CD4-positive, alpha-beta memory T cell (primary cell): Measurements from ENCODE around the gene DNAJC5. TPM values are rescaled to one million over a fixed set of nuclear protein-coding genes. Genes with fewer than 3 reads are reported as not detected.
A peak's percentile ranks its signal among the peaks of the same experiment; 100 is the strongest.

Experiments used
- CTCF ChIA-PET: fragments of 350-600 bp; sonication (Branson Sonifier 250); formaldehyde crosslinking; loops from one replicate; lab custom pipeline; 2021; ENCODE audit warnings: inconsistent platforms; ENCODE audit not compliant: partially characterized antibody; lab: Charles Lee
- POLR2A ChIA-PET: fragments of 350-600 bp; sonication (Branson Sonifier 250); formaldehyde crosslinking; loops from one replicate; lab custom pipeline; 2021; ENCODE audit not compliant: partially characterized antibody; lab: Charles Lee
- DNase-seq, 5 donors: peaks; one replicate each; pipeline versions ENCODE4 v3.0.0 to v3.0.0-alpha.2; 2020 to 2022; ENCODE audit warnings: mixed read lengths in 1 of 5
- H3K27ac ChIP-seq: one replicate; pipeline ENCODE4 v1.7.0; 2013; ENCODE audit warnings: low read depth, low read length
- H3K27me3 ChIP-seq: 2 replicates; pipeline ENCODE4 v1.7.0; 2013; ENCODE audit warnings: mild to moderate bottlenecking, low read length, moderate library complexity; ENCODE audit not compliant: insufficient read depth
- H3K36me3 ChIP-seq: 2 replicates; pipeline ENCODE4 v1.7.0; 2013; ENCODE audit warnings: mild to moderate bottlenecking, low read length, moderate library complexity; ENCODE audit not compliant: insufficient read depth
- H3K4me1 ChIP-seq: 2 replicates; pipeline ENCODE4 v1.7.0; 2013; ENCODE audit warnings: mild to moderate bottlenecking, low read length, moderate library complexity; ENCODE audit not compliant: insufficient read depth
- H3K4me3 ChIP-seq, 2 donors: one replicate each; pipeline ENCODE4 v1.7.0; 2013; ENCODE audit warnings: low read length in 2 of 2, mild to moderate bottlenecking in 1 of 2
- H3K9me3 ChIP-seq, 2 donors: one replicate each; pipeline ENCODE4 v1.7.0; 2013; ENCODE audit warnings: low read length in 2 of 2, control low read depth in 1 of 2; ENCODE audit not compliant: control insufficient read depth in 1 of 2
- H3K27ac Mint-ChIP-seq, 7 donors: one replicate each; pipeline ENCODE4 v1.8.0; 2020 to 2021; ENCODE audit warnings: mixed read lengths in 7 of 7, mild to moderate bottlenecking in 6 of 7, inconsistent platforms in 3 of 7, moderate library complexity in 3 of 7
- H3K27me3 Mint-ChIP-seq, 2 donors: one replicate each; pipeline ENCODE4 v1.8.0; 2020 to 2021; ENCODE audit warnings: mixed read lengths in 2 of 2
- H3K36me3 Mint-ChIP-seq, 2 donors: one replicate each; pipeline ENCODE4 v1.8.0; 2020 to 2021; ENCODE audit warnings: mixed read lengths in 2 of 2, inconsistent platforms in 1 of 2, mild to moderate bottlenecking in 1 of 2
- H3K4me1 Mint-ChIP-seq, 4 donors: one replicate each; pipeline ENCODE4 v1.8.0; 2020 to 2021; ENCODE audit warnings: mixed read lengths in 4 of 4, mild to moderate bottlenecking in 1 of 4
- H3K4me3 Mint-ChIP-seq, 8 donors: one replicate each; pipeline ENCODE4 v1.8.0; 2020 to 2021; ENCODE audit warnings: mixed read lengths in 8 of 8, mild to moderate bottlenecking in 7 of 8, moderate library complexity in 6 of 8, inconsistent platforms in 3 of 8
- H3K9me3 Mint-ChIP-seq, 8 donors: one replicate each; pipeline ENCODE4 v1.8.0; 2020 to 2021; ENCODE audit warnings: mixed read lengths in 8 of 8, mild to moderate bottlenecking in 5 of 8, inconsistent platforms in 3 of 8, moderate library complexity in 1 of 8
- intact Hi-C: fragments of 100-400 bp; cut with micrococcal nuclease; formaldehyde crosslinking; loops from one replicate; pipeline ENCODE4 v1.15.1; 2023
- polyA plus RNA-seq, 2 donors: library from polyadenylated mRNA; unstranded; fragments of 300-500 nt; fragmentation: Illumina TruSeq; gene quantifications; one replicate each; pipeline ENCODE4 v1.2.3, GENCODE V29; 2021
- total RNA-seq, 2 experiments: library from RNA; stranded (reverse); gene quantifications; one replicate each; pipeline ENCODE4 v1.2.3, GENCODE V29; 2021

Gene DNAJC5
- total and polyA plus RNA-seq, 4 experiments from 2014 or later, result 4.9 to 54.4 (median 31.3) TPM

GRCh38 chr20:63856098-63856511 lies 38.8 kb upstream of the DNAJC5 start:
- CTCF ChIA-PET, result no interaction called here
- Histone ChIP-seq H3K27ac (no peak overlapping the region), H3K9me3 (no peaks in the 10 kb centered on the region), H3K27me3 (no peaks in the 10 kb centered on the region), H3K36me3 (no peaks in the 10 kb centered on the region), H3K4me1 (peaks cover 28% of the 10 kb centered on the region), H3K4me3 (no peak overlapping the region)
- H3K4me1 Mint-ChIP-seq, result peaks cover 8 to 30% (median 20%) of the 10 kb centered on the region in 4 donors
- H3K36me3 Mint-ChIP-seq, result peaks cover 0 to 6% of the 10 kb centered on the region in 2 donors
- no peaks in the 10 kb centered on the region for H3K9me3 Mint-ChIP-seq
- intact Hi-C loops, result no loop called here
- DNase-seq, result no peak
- H3K27me3 Mint-ChIP-seq, result peaks cover 5% of the 10 kb centered on the region in 2 donors
- H3K27ac Mint-ChIP-seq, result no peak overlapping the region
- no peak overlapping the region for H3K4me3 Mint-ChIP-seq
- POLR2A ChIA-PET, result interaction anchor here (2.4 kb wide), 1 partner anchor 8 kb away, joined by 16 read pairs; the partner anchor contains the start of gene TPD52L2

- H3K36me3 Mint-ChIP-seq, result peaks cover 0 to 6% of the 10 kb centered on the region in 2 donors
- peak overlapping the region in 2 of 8 donors; percentile 25 to 57 for H3K4me3 Mint-ChIP-seq
- peak overlapping the region in 2 of 7 donors; percentile 21 to 42 for H3K27ac Mint-ChIP-seq
These were observed 37.0 kb upstream of the DNAJC5 start for GRCh38 chr20:63857764-63858392.

GRCh38 chr20:63858393-63859165 lies 36.3 kb upstream of the DNAJC5 start:
- Mint-ChIP-seq H3K27ac (peak overlapping the region in 4 of 7 donors; percentile 2 to 78 (median 16)), H3K36me3 (peaks cover 6% of the 10 kb centered on the region in 2 donors), H3K4me3 (peak overlapping the region in 6 of 8 donors; percentile 13 to 71 (median 50)), H3K9me3 (no peaks in the 10 kb centered on the region), H3K4me1 (peaks cover 8 to 37% (median 24%) of the 10 kb centered on the region in 4 donors), H3K27me3 (no peaks in the 10 kb centered on the region)
- no peak for DNase-seq
- peaks cover 34% of the 10 kb centered on the region for H3K4me1 ChIP-seq
- no peaks in the 10 kb centered on the region for H3K9me3 ChIP-seq
- no peak overlapping the region for H3K27ac ChIP-seq
- no peak overlapping the region for H3K4me3 ChIP-seq
- intact Hi-C loops, result no loop called here
- CTCF ChIA-PET, result no interaction called here
- H3K27me3 ChIP-seq, result no peaks in the 10 kb centered on the region
- POLR2A ChIA-PET, result interaction anchor here (1.0 kb wide), 1 partner anchor 120 kb away, joined by 3 read pairs; no protein-coding TSS in a partner anchor
- H3K36me3 ChIP-seq, result no peaks in the 10 kb centered on the region

More at GRCh38 chr20:63857764-63858392, 37.0 kb upstream of the DNAJC5 start:
- Mint-ChIP-seq H3K9me3 (no peaks in the 10 kb centered on the region), H3K27me3 (no peaks in the 10 kb centered on the region), H3K4me1 (peaks cover 7 to 30% (median 19%) of the 10 kb centered on the region in 4 donors)
- ChIA-PET CTCF (no interaction called here), POLR2A (interaction anchor here (1.0 kb wide), 1 partner anchor 119 kb away, joined by 3 read pairs; no protein-coding TSS in a partner anchor)
- Histone ChIP-seq H3K4me3 (no peak overlapping the region), H3K9me3 (no peaks in the 10 kb centered on the region), H3K36me3 (no peaks in the 10 kb centered on the region), H3K4me1 (peaks cover 28% of the 10 kb centered on the region), H3K27me3 (no peaks in the 10 kb centered on the region), H3K27ac (no peak overlapping the region)
- no peak for DNase-seq
- intact Hi-C loops, result no loop called here

GRCh38 chr20:63859166-63859699 lies 35.7 kb upstream of the DNAJC5 start:
- DNase-seq, result no peak
- no peaks in the 10 kb centered on the region for H3K9me3 Mint-ChIP-seq
- Histone ChIP-seq H3K27ac (no peak overlapping the region), H3K27me3 (no peaks in the 10 kb centered on the region), H3K4me3 (no peak overlapping the region), H3K9me3 (no peaks in the 10 kb centered on the region), H3K4me1 (peaks cover 36% of the 10 kb centered on the region), H3K36me3 (no peaks in the 10 kb centered on the region)
- peaks cover 13 to 44% (median 29%) of the 10 kb centered on the region in 4 donors for H3K4me1 Mint-ChIP-seq
- peak overlapping the region in 4 of 7 donors; percentile 2 to 78 (median 16) for H3K27ac Mint-ChIP-seq
- no peaks in the 10 kb centered on the region for H3K27me3 Mint-ChIP-seq
- intact Hi-C loops, result no loop called here
- H3K4me3 Mint-ChIP-seq, result peak overlapping the region in 4 of 8 donors; percentile 25 to 71 (median 51)
- peaks cover 6 to 12% of the 10 kb centered on the region in 2 donors for H3K36me3 Mint-ChIP-seq
- POLR2A ChIA-PET, result interaction anchor here (1.0 kb wide), 1 partner anchor 120 kb away, joined by 3 read pairs; no protein-coding TSS in a partner anchor
- CTCF ChIA-PET, result no interaction called here

GRCh38 chr20:63860325-63861051 lies 34.4 kb upstream of the DNAJC5 start:
- Mint-ChIP-seq H3K4me3 (no peak overlapping the region), H3K27ac (peak overlapping the region in 1 of 7 donors; percentile 61), H3K9me3 (no peaks in the 10 kb centered on the region), H3K36me3 (peaks cover 6 to 17% of the 10 kb centered on the region in 2 donors), H3K27me3 (no peaks in the 10 kb centered on the region), H3K4me1 (peaks cover 16 to 51% (median 34%) of the 10 kb centered on the region in 4 donors)
- H3K27me3 ChIP-seq, result no peaks in the 10 kb centered on the region
- POLR2A ChIA-PET, result no interaction called here
- no peak overlapping the region for H3K27ac ChIP-seq
- CTCF ChIA-PET, result no interaction called here
- intact Hi-C loops, result loop anchor here (5.0 kb wide), 1 partner anchor 278 kb away; no protein-coding TSS in a partner anchor
- no peak for DNase-seq
- peaks cover 34% of the 10 kb centered on the region for H3K4me1 ChIP-seq
- no peaks in the 10 kb centered on the region for H3K36me3 ChIP-seq
- H3K4me3 ChIP-seq, result no peak overlapping the region
- no peaks in the 10 kb centered on the region for H3K9me3 ChIP-seq

GRCh38 chr20:63861365-63861934 lies 33.5 kb upstream of the DNAJC5 start, which contains the start of gene ABHD16B:
ABHD16B (plus strand) TSS chr20:63861498; CDS start chr20:63861541, 43 bp downstream.
- no peaks in the 10 kb centered on the region for H3K27me3 ChIP-seq
- Mint-ChIP-seq H3K9me3 (no peaks in the 10 kb centered on the region), H3K36me3 (peaks cover 6 to 19% of the 10 kb centered on the region in 2 donors), H3K27me3 (no peaks in the 10 kb centered on the region), H3K4me3 (no peak within 1 kb of the TSS), H3K27ac (no peak within 1 kb of the TSS), H3K4me1 (peaks cover 19 to 60% (median 40%) of the 10 kb centered on the region in 4 donors)
- no peak for DNase-seq
- no peaks in the 10 kb centered on the region for H3K36me3 ChIP-seq
- H3K4me3 ChIP-seq, result no peak within 1 kb of the TSS
- CTCF ChIA-PET, result no interaction called here
- peaks cover 42% of the 10 kb centered on the region for H3K4me1 ChIP-seq
- POLR2A ChIA-PET, result no interaction called here
- H3K9me3 ChIP-seq, result no peaks in the 10 kb centered on the region
- intact Hi-C loops, result loop anchor here (5.0 kb wide), 1 partner anchor 279 kb away; no protein-coding TSS in a partner anchor
- H3K27ac ChIP-seq, result no peak within 1 kb of the TSS
